HEK293 (cell line): ENCODE data around the gene NXPH4.
A peak's percentile ranks its signal among the peaks of the same experiment; 100 is the strongest.

ENCODE experiments used
- CTCF ChIA-PET: fragments of 350-600 bp; formaldehyde crosslinking; extraction: SDS; loops from one replicate; lab custom pipeline; 2021; ENCODE audit warnings: antibody characterized with exemption; lab: Yijun Ruan, JAX
- POLR2A ChIA-PET: fragments of 300-600 bp; formaldehyde crosslinking; extraction: SDS; loops from one replicate; lab custom pipeline; 2020; ENCODE audit warnings: antibody characterized with exemption, inconsistent platforms; lab: Yijun Ruan, JAX
- H3K27ac ChIP-seq: fragments of 200-500 bp; sonication (Bioruptor generic); 2 replicates; pipeline ENCODE4 v1.5.1; 2014; ENCODE audit warnings: low read depth, low read length, control low read depth, inconsistent platforms; ENCODE audit errors: extremely low read depth
- H3K36me3 ChIP-seq, 2 experiments: fragments of 200-500 bp in 1 of 2; sonication (Bioruptor generic) in 1 of 2; 1 replicate in 1 of 2; 2 replicates in 1 of 2; pipeline ENCODE4 v1.5.1; 2014 to 2017; ENCODE audit warnings: inconsistent platforms in 2 of 2, low read length in 2 of 2; ENCODE audit not compliant: control insufficient read depth in 2 of 2, insufficient read depth in 1 of 2
- H3K4me1 ChIP-seq: fragments of 200-500 bp; sonication (Bioruptor generic); 2 replicates; pipeline ENCODE4 v1.5.1; 2014; ENCODE audit warnings: mild to moderate bottlenecking, low read length, inconsistent platforms; ENCODE audit not compliant: control insufficient read depth, insufficient read depth
- H3K4me3 ChIP-seq: 2 replicates; pipeline ENCODE4 v1.5.1; 2011; ENCODE audit warnings: low read depth, mild to moderate bottlenecking, control low read depth, low read length, moderate library complexity
- H3K9me3 ChIP-seq: fragments of 200-500 bp; sonication (Bioruptor generic); 2 replicates; pipeline ENCODE4 v1.5.1; 2014; ENCODE audit warnings: low read depth, low read length, inconsistent platforms; ENCODE audit not compliant: control insufficient read depth, insufficient read depth
- KLF16 ChIP-seq: fragments of 450-650 bp; formaldehyde crosslinking; IDR thresholded peaks from 2 replicates; pipeline ENCODE4 v1.5.1; 2017; ENCODE audit warnings: missing biosample characterization, missing genetic modification characterization
- RBAK ChIP-seq: fragments of 450-650 bp; formaldehyde crosslinking; IDR thresholded peaks from 2 replicates; pipeline ENCODE4 v1.5.1; 2016; ENCODE audit warnings: missing biosample characterization, missing genetic modification characterization
- ZEB2 ChIP-seq: fragments of 450-650 bp; formaldehyde crosslinking; IDR thresholded peaks from 2 replicates; pipeline ENCODE4 v1.5.1; 2016; ENCODE audit warnings: missing biosample characterization, missing genetic modification characterization
- ZIC2 ChIP-seq: fragments of 450-650 bp; formaldehyde crosslinking; IDR thresholded peaks from 2 replicates; pipeline ENCODE4 v1.5.1; 2016; ENCODE audit warnings: missing biosample characterization, missing genetic modification characterization
- ZNF114 ChIP-seq: fragments of 450-650 bp; formaldehyde crosslinking; IDR thresholded peaks from 2 replicates; pipeline ENCODE4 v1.5.0; 2017; ENCODE audit warnings: missing biosample characterization, missing genetic modification characterization
- ZNF175 ChIP-seq: fragments of 450-650 bp; formaldehyde crosslinking; IDR thresholded peaks from 2 replicates; pipeline ENCODE4 v1.5.1; 2016; ENCODE audit warnings: missing biosample characterization, missing genetic modification characterization
- ZNF302 ChIP-seq: fragments of 450-650 bp; formaldehyde crosslinking; IDR thresholded peaks from 2 replicates; pipeline ENCODE4 v1.5.1; 2016; ENCODE audit warnings: missing biosample characterization, missing genetic modification characterization, low read depth
- ZNF341 ChIP-seq: fragments of 450-650 bp; formaldehyde crosslinking; IDR thresholded peaks from 2 replicates; pipeline ENCODE4; 2016; ENCODE audit warnings: low read depth, missing biosample characterization, missing genetic modification characterization
- ZNF366 ChIP-seq: fragments of 450-650 bp; formaldehyde crosslinking; conservative IDR thresholded peaks from 2 replicates; pipeline ENCODE4 v1.5.1; 2016; ENCODE audit warnings: missing biosample characterization, missing genetic modification characterization
- ZNF473 ChIP-seq: fragments of 450-650 bp; formaldehyde crosslinking; IDR thresholded peaks from 2 replicates; pipeline ENCODE4 v1.5.1; 2017; ENCODE audit warnings: missing biosample characterization, missing genetic modification characterization
- ZNF530 ChIP-seq: fragments of 450-650 bp; formaldehyde crosslinking; IDR thresholded peaks from 2 replicates; pipeline ENCODE4 v1.5.1; 2016; ENCODE audit warnings: low read depth, missing biosample characterization, missing genetic modification characterization
- ZNF558 ChIP-seq: fragments of 450-650 bp; formaldehyde crosslinking; IDR thresholded peaks from 2 replicates; pipeline ENCODE4 v1.5.1; 2016; ENCODE audit warnings: missing biosample characterization, missing genetic modification characterization
- ZNF776 ChIP-seq: fragments of 450-650 bp; formaldehyde crosslinking; IDR thresholded peaks from 2 replicates; pipeline ENCODE4 v1.5.0; 2017; ENCODE audit warnings: missing biosample characterization, missing genetic modification characterization, borderline replicate concordance
- ZNF792 ChIP-seq: fragments of 450-650 bp; formaldehyde crosslinking; IDR thresholded peaks from 2 replicates; pipeline ENCODE4 v1.5.1; 2016; ENCODE audit warnings: missing biosample characterization, missing genetic modification characterization
- ZXDB ChIP-seq: fragments of 450-650 bp; formaldehyde crosslinking; IDR thresholded peaks from 2 replicates; pipeline ENCODE4 v1.5.1; 2016; ENCODE audit warnings: missing biosample characterization, missing genetic modification characterization
- TF ChIP-seq, protein P1 (sequence below): fragments of 450-650 bp; formaldehyde crosslinking; IDR thresholded peaks from 2 replicates; pipeline ENCODE4 v1.5.1; 2016; ENCODE audit warnings: missing biosample characterization, missing genetic modification characterization
- TF ChIP-seq, protein P2 (sequence below): fragments of 450-650 bp; formaldehyde crosslinking; IDR thresholded peaks from 2 replicates; pipeline ENCODE4 v1.5.1; 2017; ENCODE audit warnings: missing biosample characterization, missing genetic modification characterization
- TF ChIP-seq, protein P3 (sequence below): fragments of 450-650 bp; formaldehyde crosslinking; IDR thresholded peaks from 2 replicates; pipeline ENCODE4 v1.5.1; 2016; ENCODE audit warnings: missing biosample characterization, missing genetic modification characterization
- TF ChIP-seq, protein P4 (sequence below): fragments of 450-650 bp; formaldehyde crosslinking; IDR thresholded peaks from 2 replicates; pipeline ENCODE4 v1.5.1; 2016; ENCODE audit warnings: missing biosample characterization, missing genetic modification characterization
- TF ChIP-seq, protein P5 (sequence below): fragments of 450-650 bp; formaldehyde crosslinking; IDR thresholded peaks from 2 replicates; pipeline ENCODE4 v1.5.1; 2016; ENCODE audit warnings: missing biosample characterization, missing genetic modification characterization
- TF ChIP-seq, protein P6 (sequence below): fragments of 450-650 bp; formaldehyde crosslinking; IDR thresholded peaks from 2 replicates; pipeline ENCODE4 v1.5.1; 2016; ENCODE audit warnings: missing biosample characterization, missing genetic modification characterization
- TF ChIP-seq, protein P7 (sequence below): fragments of 450-650 bp; formaldehyde crosslinking; optimal IDR thresholded peaks from 2 replicates; pipeline ENCODE3; 2016; ENCODE audit warnings: missing biosample characterization, mild to moderate bottlenecking, missing genetic modification characterization

Gene NXPH4

DNA sequence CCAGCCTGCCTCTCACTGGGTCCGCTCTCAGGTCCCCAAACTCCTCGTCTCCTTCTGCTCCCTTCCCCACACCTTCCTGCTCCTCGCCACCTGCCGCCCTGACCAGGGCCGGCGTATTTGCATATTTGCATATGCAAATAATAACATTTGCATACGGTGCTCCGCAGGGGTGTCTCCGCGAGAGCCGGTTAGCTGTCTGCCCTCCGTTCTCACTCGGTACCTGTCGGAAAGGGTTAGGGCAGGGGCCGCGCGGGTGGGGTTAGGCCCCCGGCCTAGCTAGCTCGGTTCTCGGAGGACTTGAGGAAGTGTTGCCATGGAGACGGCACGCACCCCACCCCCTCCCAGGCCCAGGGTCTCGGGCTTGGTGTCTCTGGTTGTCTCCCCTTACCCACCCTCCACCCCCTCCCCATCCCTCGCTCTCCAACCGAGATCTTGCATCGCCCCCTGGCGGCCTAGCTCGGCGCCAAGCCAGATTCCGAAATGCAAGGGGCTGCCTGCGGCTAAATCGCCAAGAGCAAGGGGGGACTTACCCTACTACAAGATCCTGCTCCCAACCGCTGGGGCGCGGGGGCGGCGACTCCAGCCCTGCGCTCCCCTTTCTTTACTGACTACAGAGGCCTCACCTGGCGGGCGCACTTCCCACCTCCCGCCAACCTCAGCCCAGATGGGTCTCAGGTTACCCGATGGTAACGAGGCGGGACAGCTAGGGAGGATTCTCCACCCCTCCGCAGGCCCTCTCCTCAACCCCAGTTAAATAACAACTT, 26.3 kb downstream of the NXPH4 start (continued):
- TF ChIP-seq, protein P1, sequence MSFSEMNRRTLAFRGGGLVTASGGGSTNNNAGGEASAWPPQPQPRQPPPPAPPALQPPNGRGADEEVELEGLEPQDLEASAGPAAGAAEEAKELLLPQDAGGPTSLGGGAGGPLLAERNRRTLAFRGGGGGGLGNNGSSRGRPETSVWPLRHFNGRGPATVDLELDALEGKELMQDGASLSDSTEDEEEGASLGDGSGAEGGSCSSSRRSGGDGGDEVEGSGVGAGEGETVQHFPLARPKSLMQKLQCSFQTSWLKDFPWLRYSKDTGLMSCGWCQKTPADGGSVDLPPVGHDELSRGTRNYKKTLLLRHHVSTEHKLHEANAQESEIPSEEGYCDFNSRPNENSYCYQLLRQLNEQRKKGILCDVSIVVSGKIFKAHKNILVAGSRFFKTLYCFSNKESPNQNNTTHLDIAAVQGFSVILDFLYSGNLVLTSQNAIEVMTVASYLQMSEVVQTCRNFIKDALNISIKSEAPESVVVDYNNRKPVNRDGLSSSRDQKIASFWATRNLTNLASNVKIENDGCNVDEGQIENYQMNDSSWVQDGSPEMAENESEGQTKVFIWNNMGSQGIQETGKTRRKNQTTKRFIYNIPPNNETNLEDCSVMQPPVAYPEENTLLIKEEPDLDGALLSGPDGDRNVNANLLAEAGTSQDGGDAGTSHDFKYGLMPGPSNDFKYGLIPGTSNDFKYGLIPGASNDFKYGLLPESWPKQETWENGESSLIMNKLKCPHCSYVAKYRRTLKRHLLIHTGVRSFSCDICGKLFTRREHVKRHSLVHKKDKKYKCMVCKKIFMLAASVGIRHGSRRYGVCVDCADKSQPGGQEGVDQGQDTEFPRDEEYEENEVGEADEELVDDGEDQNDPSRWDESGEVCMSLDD (tag by site-specific recombination), result peak; percentile 59; the same call in 1 of the 2 replicates
- TF ChIP-seq ZEB2, result peak; percentile 60
- TF ChIP-seq ZNF302, result no peak
- TF ChIP-seq, protein P2, sequence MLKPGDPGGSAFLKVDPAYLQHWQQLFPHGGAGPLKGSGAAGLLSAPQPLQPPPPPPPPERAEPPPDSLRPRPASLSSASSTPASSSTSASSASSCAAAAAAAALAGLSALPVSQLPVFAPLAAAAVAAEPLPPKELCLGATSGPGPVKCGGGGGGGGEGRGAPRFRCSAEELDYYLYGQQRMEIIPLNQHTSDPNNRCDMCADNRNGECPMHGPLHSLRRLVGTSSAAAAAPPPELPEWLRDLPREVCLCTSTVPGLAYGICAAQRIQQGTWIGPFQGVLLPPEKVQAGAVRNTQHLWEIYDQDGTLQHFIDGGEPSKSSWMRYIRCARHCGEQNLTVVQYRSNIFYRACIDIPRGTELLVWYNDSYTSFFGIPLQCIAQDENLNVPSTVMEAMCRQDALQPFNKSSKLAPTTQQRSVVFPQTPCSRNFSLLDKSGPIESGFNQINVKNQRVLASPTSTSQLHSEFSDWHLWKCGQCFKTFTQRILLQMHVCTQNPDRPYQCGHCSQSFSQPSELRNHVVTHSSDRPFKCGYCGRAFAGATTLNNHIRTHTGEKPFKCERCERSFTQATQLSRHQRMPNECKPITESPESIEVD (tag by site-specific recombination), result no peak
- TF ChIP-seq ZNF114 (tag by site-specific recombination), result no peak
- TF ChIP-seq ZNF366 (tag by site-specific recombination), result peak; percentile 80
- TF ChIP-seq, protein P3, sequence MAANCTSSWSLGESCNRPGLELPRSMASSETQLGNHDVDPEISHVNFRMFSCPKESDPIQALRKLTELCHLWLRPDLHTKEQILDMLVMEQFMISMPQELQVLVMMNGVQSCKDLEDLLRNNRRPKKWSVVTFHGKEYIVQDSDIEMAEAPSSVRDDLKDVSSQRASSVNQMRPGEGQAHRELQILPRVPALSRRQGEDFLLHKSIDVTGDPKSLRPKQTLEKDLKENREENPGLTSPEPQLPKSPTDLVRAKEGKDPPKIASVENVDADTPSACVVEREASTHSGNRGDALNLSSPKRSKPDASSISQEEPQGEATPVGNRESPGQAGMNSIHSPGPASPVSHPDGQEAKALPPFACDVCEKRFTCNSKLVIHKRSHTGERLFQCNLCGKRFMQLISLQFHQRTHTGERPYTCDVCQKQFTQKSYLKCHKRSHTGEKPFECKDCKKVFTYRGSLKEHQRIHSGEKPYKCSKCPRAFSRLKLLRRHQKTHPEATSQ, result no peak
- TF ChIP-seq, protein P4, sequence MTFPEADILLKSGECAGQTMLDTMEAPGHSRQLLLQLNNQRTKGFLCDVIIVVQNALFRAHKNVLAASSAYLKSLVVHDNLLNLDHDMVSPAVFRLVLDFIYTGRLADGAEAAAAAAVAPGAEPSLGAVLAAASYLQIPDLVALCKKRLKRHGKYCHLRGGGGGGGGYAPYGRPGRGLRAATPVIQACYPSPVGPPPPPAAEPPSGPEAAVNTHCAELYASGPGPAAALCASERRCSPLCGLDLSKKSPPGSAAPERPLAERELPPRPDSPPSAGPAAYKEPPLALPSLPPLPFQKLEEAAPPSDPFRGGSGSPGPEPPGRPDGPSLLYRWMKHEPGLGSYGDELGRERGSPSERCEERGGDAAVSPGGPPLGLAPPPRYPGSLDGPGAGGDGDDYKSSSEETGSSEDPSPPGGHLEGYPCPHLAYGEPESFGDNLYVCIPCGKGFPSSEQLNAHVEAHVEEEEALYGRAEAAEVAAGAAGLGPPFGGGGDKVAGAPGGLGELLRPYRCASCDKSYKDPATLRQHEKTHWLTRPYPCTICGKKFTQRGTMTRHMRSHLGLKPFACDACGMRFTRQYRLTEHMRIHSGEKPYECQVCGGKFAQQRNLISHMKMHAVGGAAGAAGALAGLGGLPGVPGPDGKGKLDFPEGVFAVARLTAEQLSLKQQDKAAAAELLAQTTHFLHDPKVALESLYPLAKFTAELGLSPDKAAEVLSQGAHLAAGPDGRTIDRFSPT (tag by site-specific recombination), result no peak
- no peak for TF ChIP-seq ZNF776 (tag by site-specific recombination)

DNA sequence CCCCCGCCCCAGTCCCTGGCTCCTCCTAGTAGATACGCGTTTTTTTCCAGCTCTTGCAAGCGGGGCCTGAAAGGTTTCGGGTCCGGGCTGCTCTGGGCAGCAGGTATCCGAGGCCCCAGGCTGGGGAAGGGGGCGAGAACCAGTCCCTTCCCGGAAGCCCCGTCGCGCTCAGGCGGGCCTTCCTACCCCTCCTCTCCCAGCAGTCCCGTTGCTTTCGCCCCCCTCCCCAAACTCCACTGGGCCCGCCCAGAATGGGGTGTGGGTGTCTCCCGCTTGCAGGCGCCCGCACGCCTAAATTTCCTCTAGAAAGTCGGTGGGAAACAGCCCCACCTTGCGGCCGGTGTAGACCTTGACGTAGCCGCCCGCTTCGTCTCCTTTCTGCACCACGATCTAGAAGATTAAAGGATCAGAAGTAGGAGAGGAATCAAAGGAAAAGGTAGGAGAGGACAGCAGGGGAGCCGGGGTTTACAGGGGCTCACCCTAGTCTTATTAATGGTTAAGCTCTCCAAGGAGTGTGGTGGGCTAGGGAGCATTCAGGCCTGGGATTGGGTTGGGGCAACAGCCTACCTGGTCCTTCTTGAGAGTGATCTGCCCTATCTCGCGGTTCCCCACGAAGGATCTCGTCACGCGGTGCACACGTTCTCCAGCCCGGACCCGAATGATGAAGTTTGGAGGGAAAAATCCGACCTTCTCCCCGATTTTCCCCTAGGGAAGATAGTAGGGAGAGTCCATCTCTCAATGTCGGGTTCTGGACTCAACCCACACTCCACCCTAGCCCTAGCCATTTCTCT, 27.1 kb downstream of the NXPH4 start:
- peak overlapping the region; percentile 42 for H3K4me3 ChIP-seq
- no peaks in the 10 kb centered on the region; a peak in 1 of 3 replicates for H3K36me3 ChIP-seq
- H3K27ac ChIP-seq, result no peak overlapping the region
- 0 out of 2 replicates have a peak, but pooled peaks cover 3% of the 10 kb centered on the region for H3K4me1 ChIP-seq
- no peaks in the 10 kb centered on the region for H3K9me3 ChIP-seq
- ChIA-PET CTCF (interaction anchor here (0.5 to 23.3 kb wide), 33 partner anchors 9 to 586 kb away, joined by 3 to 628 read pairs (median 5); partner anchors contain the start of genes GLI1, INHBE, NXPH4 and SHMT2), POLR2A (interaction anchor here (0.6 to 6.4 kb wide), 5 partner anchors 8 to 490 kb away, joined by 3 to 72 read pairs (median 5); partner anchors contain the start of genes LRP1 and SHMT2)
- TF ChIP-seq, protein P5, sequence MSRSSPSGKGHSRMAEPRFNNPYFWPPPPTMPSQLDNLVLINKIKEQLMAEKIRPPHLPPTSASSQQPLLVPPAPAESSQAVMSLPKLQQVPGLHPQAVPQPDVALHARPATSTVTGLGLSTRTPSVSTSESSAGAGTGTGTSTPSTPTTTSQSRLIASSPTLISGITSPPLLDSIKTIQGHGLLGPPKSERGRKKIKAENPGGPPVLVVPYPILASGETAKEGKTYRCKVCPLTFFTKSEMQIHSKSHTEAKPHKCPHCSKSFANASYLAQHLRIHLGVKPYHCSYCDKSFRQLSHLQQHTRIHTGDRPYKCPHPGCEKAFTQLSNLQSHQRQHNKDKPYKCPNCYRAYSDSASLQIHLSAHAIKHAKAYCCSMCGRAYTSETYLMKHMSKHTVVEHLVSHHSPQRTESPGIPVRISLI (tag by site-specific recombination), result no peak; the same call in 1 of the 2 replicates
- TF ChIP-seq ZNF792 (tag by site-specific recombination) (no peak), ZNF341 (tag by site-specific recombination) (0 out of 2 replicates have a peak, but pooled peaks have one; percentile 59), ZNF530 (tag by site-specific recombination) (no peak), ZNF175 (tag by site-specific recombination) (no peak), KLF16 (tag by site-specific recombination) (0 out of 2 replicates have a peak, but pooled peaks have one; percentile 50), ZNF473 (tag by site-specific recombination) (no peak), ZNF558 (tag by site-specific recombination) (no peak), ZEB2 (peak; percentile 13), RBAK (tag by site-specific recombination) (no peak), ZIC2 (tag by site-specific recombination) (peak; percentile 68), ZXDB (tag by site-specific recombination) (peak; percentile 31; the same call in 1 of the 2 replicates)
- TF ChIP-seq, protein P6, sequence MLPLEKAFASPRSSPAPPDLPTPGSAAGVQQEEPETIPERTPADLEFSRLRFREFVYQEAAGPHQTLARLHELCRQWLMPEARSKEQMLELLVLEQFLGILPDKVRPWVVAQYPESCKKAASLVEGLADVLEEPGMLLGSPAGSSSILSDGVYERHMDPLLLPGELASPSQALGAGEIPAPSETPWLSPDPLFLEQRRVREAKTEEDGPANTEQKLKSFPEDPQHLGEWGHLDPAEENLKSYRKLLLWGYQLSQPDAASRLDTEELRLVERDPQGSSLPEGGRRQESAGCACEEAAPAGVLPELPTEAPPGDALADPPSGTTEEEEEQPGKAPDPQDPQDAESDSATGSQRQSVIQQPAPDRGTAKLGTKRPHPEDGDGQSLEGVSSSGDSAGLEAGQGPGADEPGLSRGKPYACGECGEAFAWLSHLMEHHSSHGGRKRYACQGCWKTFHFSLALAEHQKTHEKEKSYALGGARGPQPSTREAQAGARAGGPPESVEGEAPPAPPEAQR, result no peak
- TF ChIP-seq, protein P7, sequence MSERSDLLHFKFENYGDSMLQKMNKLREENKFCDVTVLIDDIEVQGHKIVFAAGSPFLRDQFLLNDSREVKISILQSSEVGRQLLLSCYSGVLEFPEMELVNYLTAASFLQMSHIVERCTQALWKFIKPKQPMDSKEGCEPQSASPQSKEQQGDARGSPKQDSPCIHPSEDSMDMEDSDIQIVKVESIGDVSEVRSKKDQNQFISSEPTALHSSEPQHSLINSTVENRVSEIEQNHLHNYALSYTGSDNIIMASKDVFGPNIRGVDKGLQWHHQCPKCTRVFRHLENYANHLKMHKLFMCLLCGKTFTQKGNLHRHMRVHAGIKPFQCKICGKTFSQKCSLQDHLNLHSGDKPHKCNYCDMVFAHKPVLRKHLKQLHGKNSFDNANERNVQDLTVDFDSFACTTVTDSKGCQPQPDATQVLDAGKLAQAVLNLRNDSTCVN (tag by site-specific recombination), result peak; percentile 31
